ENCODE measurements around the gene RERG. TPM values are rescaled to one million over a fixed set of nuclear protein-coding genes. Genes with fewer than 3 reads are reported as not detected.

Gene RERG
- polyA plus RNA-seq, 3 donors = 3.0 to 23.1 (median 4.3) TPM

- 74 to 78% (median 76%) methylated on average over 11 of the region's 11 CpGs for WGBS, 3 donors
Measured at GRCh38 chr12:15163030-15163976, 57.9 kb downstream of the RERG start.

GRCh38 chr12:15158083-15158482, 63.1 kb downstream of the RERG start:
- no peak overlapping the region for H3K27ac ChIP-seq (ENCODE audit: low read depth, low read length)
- WGBS, 3 donors = 66 to 78% (median 71%) methylated on average over 3 of the region's 3 CpGs

More at GRCh38 chr12:15163030-15163976, 57.9 kb downstream of the RERG start:
- no peak overlapping the region for H3K27ac ChIP-seq (ENCODE audit: low read depth, low read length)

- H3K27ac ChIP-seq (ENCODE audit: low read depth, low read length) = no peak overlapping the region
- WGBS, 3 donors = 34 to 57% (median 38%) methylated on average over 2 of the region's 2 CpGs
Measured at GRCh38 chr12:15157269-15157671, 63.9 kb downstream of the RERG start.

GRCh38 chr12:15155271-15155670, 65.9 kb downstream of the RERG start:
- 37 to 50% (median 44%) methylated on average over 1 of the region's 1 CpG for WGBS, 3 donors
- no peak overlapping the region for H3K27ac ChIP-seq (ENCODE audit: low read depth, low read length)

GRCh38 chr12:15154103-15154502, 67.1 kb downstream of the RERG start:
- no peak overlapping the region for H3K27ac ChIP-seq (ENCODE audit: low read depth, low read length)
- 44 to 65% (median 53%) methylated on average over 3 of the region's 3 CpGs for WGBS, 3 donors

GRCh38 chr12:15152868-15153267, 68.3 kb downstream of the RERG start:
- WGBS, 3 donors = 44 to 49% (median 45%) methylated on average over 2 of the region's 2 CpGs
- no peak overlapping the region for H3K27ac ChIP-seq (ENCODE audit: low read depth, low read length)

GRCh38 chr12:15152456-15152855, 68.8 kb downstream of the RERG start:
- WGBS, 3 donors = 44 to 49% (median 49%) methylated on average over 1 of the region's 1 CpG
- no peak overlapping the region for H3K27ac ChIP-seq (ENCODE audit: low read depth, low read length)

GRCh38 chr12:15151161-15152091, 69.8 kb downstream of the RERG start:
- H3K27ac ChIP-seq (ENCODE audit: low read depth, low read length) = no peak overlapping the region
- WGBS, 3 donors = 51 to 59% (median 58%) methylated on average over 5 of the region's 5 CpGs

GRCh38 chr12:15146585-15146984, 74.6 kb downstream of the RERG start:
- no peak overlapping the region for H3K27ac ChIP-seq (ENCODE audit: low read depth, low read length)
- WGBS, 3 donors = 15 to 45% (median 44%) methylated on average over 3 of the region's 3 CpGs

GRCh38 chr12:15143467-15143866, 77.8 kb downstream of the RERG start:
- no peak overlapping the region for H3K27ac ChIP-seq (ENCODE audit: low read depth, low read length)

GRCh38 chr12:15142711-15143110, 78.5 kb downstream of the RERG start:
- H3K27ac ChIP-seq (ENCODE audit: low read depth, low read length) = no peak overlapping the region
- WGBS, 3 donors = 90 to 96% (median 92%) methylated on average over 2 of the region's 2 CpGs

GRCh38 chr12:15131431-15131830, 89.8 kb downstream of the RERG start:
- H3K27ac ChIP-seq (ENCODE audit: low read depth, low read length) = no peak overlapping the region

GRCh38 chr12:15130541-15130940, 90.7 kb downstream of the RERG start:
- no peak overlapping the region for H3K27ac ChIP-seq (ENCODE audit: low read depth, low read length)

More at GRCh38 chr12:15131431-15131830, 89.8 kb downstream of the RERG start:
- WGBS, 3 donors = 45 to 75% (median 49%) methylated on average over 3 of the region's 3 CpGs

GRCh38 chr12:15123401-15123800, 97.8 kb downstream of the RERG start:
- no peak overlapping the region for H3K27ac ChIP-seq (ENCODE audit: low read depth, low read length)

- no peak overlapping the region for H3K27ac ChIP-seq (ENCODE audit: low read depth, low read length)
Measured at GRCh38 chr12:15122344-15122743, 98.9 kb downstream of the RERG start.

GRCh38 chr12:15118955-15119354, 102.3 kb downstream of the RERG start:
- WGBS, 3 donors = 0% methylated on average over 1 of the region's 1 CpG
- H3K27ac ChIP-seq (ENCODE audit: low read depth, low read length) = no peak overlapping the region

More at GRCh38 chr12:15122344-15122743, 98.9 kb downstream of the RERG start:
- 62 to 72% (median 72%) methylated on average over 4 of the region's 4 CpGs for WGBS, 3 donors

- H3K27ac ChIP-seq (ENCODE audit: low read depth, low read length) = no peak overlapping the region
- 28 to 39% (median 32%) methylated on average over 1 of the region's 1 CpG for WGBS, 3 donors
Measured at GRCh38 chr12:15116983-15117382, 104.2 kb downstream of the RERG start.

GRCh38 chr12:15116086-15116485, 105.1 kb downstream of the RERG start:
- 47 to 56% (median 50%) methylated on average over 4 of the region's 4 CpGs for WGBS, 3 donors
- H3K27ac ChIP-seq (ENCODE audit: low read depth, low read length) = no peak overlapping the region

GRCh38 chr12:15115434-15115833, 105.8 kb downstream of the RERG start:
- H3K27ac ChIP-seq (ENCODE audit: low read depth, low read length) = no peak overlapping the region
- 86 to 95% (median 92%) methylated on average over 3 of the region's 3 CpGs for WGBS, 3 donors

Measured in adipose tissue (tissue), 3 donors.